ENCODE measurements around the gene MYO3B.
"Not testable (repeated sequence)": the region's sequence is repeated elsewhere in the genome, so short reads cannot be mapped to it uniquely, and the experiment has no call there.

The MYO3B gene

GRCh38 chr2:170344663-170345346, 166.9 kb downstream of the MYO3B start:
- Histone ChIP-seq H3K9me3 (ENCODE audit: insufficient read depth, low read length, severe bottlenecking) (no peaks in the 10 kb centered on the region), H2AFZ (ENCODE audit: low read depth, low read length) (no peak overlapping the region), H3K4me3 (ENCODE audit: low read depth in 1 of 2, low read length in 2 of 2) (no peak overlapping the region), H3K79me2 (ENCODE audit: insufficient read depth, low read length) (no peaks in the 10 kb centered on the region), H3K4me2 (ENCODE audit: insufficient read depth, low read length) (no peak overlapping the region), H3K9ac (ENCODE audit: low read depth, low read length) (no peak overlapping the region), H4K20me1 (ENCODE audit: insufficient read depth, low read length) (no peaks in the 10 kb centered on the region), H3K4me1 (ENCODE audit: insufficient read depth, low read length) (no peaks in the 10 kb centered on the region), H3K27me3 (ENCODE audit: insufficient read depth, low read length, poor library complexity) (peaks cover 6% of the 10 kb centered on the region), H3K27ac (ENCODE audit: low read length) (no peak overlapping the region), H3K36me3 (ENCODE audit: insufficient read depth, low read length) (no peaks in the 10 kb centered on the region)
- ATAC-seq (ENCODE audit: insufficient read depth, low read depth) (no peak), DNase-seq (no peak)
- no peak for TF ChIP-seq CTCF (IDR thresholded peaks at IDR 0.05; ENCODE audit: borderline replicate concordance, extremely low read depth, low read length, poor library complexity, severe bottlenecking)
- TF ChIP-seq EZH2 (IDR thresholded peaks at IDR 0.05; ENCODE audit: borderline replicate concordance, low read depth, low read length, severe bottlenecking) = no peak

- TF ChIP-seq CTCF (IDR thresholded peaks at IDR 0.05; ENCODE audit: borderline replicate concordance, extremely low read depth, low read length, poor library complexity, severe bottlenecking) = no peak
- TF ChIP-seq EZH2 (IDR thresholded peaks at IDR 0.05; ENCODE audit: borderline replicate concordance, low read depth, low read length, severe bottlenecking) = no peak
- no peaks in the 10 kb centered on the region for H3K9me3 ChIP-seq (ENCODE audit: insufficient read depth, low read length, severe bottlenecking)
- H3K27me3 ChIP-seq (ENCODE audit: insufficient read depth, low read length, poor library complexity) = peaks cover 5% of the 10 kb centered on the region
- DNase-seq (no peak), ATAC-seq (ENCODE audit: insufficient read depth, low read depth) (no peak)
- H3K36me3 ChIP-seq (ENCODE audit: insufficient read depth, low read length) = no peaks in the 10 kb centered on the region
- H2AFZ ChIP-seq (ENCODE audit: low read depth, low read length) = no peak overlapping the region
- H3K4me3 ChIP-seq (ENCODE audit: low read depth in 1 of 2, low read length in 2 of 2) = no peak overlapping the region
- no peaks in the 10 kb centered on the region for H3K4me1 ChIP-seq (ENCODE audit: insufficient read depth, low read length)
- H3K4me2 ChIP-seq (ENCODE audit: insufficient read depth, low read length) = no peak overlapping the region
- no peaks in the 10 kb centered on the region for H4K20me1 ChIP-seq (ENCODE audit: insufficient read depth, low read length)
- H3K79me2 ChIP-seq (ENCODE audit: insufficient read depth, low read length) = no peaks in the 10 kb centered on the region
- no peak overlapping the region for H3K27ac ChIP-seq (ENCODE audit: low read length)
- no peak overlapping the region for H3K9ac ChIP-seq (ENCODE audit: low read depth, low read length)
Measured at GRCh38 chr2:170345607-170346006, 167.7 kb downstream of the MYO3B start.

GRCh38 chr2:170349269-170349668, 171.3 kb downstream of the MYO3B start:
- H3K4me1 ChIP-seq (ENCODE audit: insufficient read depth, low read length); H4K20me1 ChIP-seq (ENCODE audit: insufficient read depth, low read length); H3K9ac ChIP-seq (ENCODE audit: low read depth, low read length); H3K27ac ChIP-seq (ENCODE audit: low read length); H3K4me3 ChIP-seq (ENCODE audit: low read depth in 1 of 2, low read length in 2 of 2); ATAC-seq (ENCODE audit: insufficient read depth, low read depth); H2AFZ ChIP-seq (ENCODE audit: low read depth, low read length); H3K4me2 ChIP-seq (ENCODE audit: insufficient read depth, low read length); H3K79me2 ChIP-seq (ENCODE audit: insufficient read depth, low read length); H3K27me3 ChIP-seq (ENCODE audit: insufficient read depth, low read length, poor library complexity); DNase-seq; H3K36me3 ChIP-seq (ENCODE audit: insufficient read depth, low read length); H3K9me3 ChIP-seq (ENCODE audit: insufficient read depth, low read length, severe bottlenecking): not testable (repeated sequence)

GRCh38 chr2:170350929-170351826, 173.2 kb downstream of the MYO3B start:
- ATAC-seq (ENCODE audit: insufficient read depth, low read depth) (no peak), DNase-seq (no peak)
- no peak overlapping the region for H2AFZ ChIP-seq (ENCODE audit: low read depth, low read length)
- no peaks in the 10 kb centered on the region for H3K9me3 ChIP-seq (ENCODE audit: insufficient read depth, low read length, severe bottlenecking)
- H3K9ac ChIP-seq (ENCODE audit: low read depth, low read length) = no peak overlapping the region
- peaks cover 5% of the 10 kb centered on the region for H3K27me3 ChIP-seq (ENCODE audit: insufficient read depth, low read length, poor library complexity)
- no peak for TF ChIP-seq EZH2 (IDR thresholded peaks at IDR 0.05; ENCODE audit: borderline replicate concordance, low read depth, low read length, severe bottlenecking)
- TF ChIP-seq CTCF (IDR thresholded peaks at IDR 0.05; ENCODE audit: borderline replicate concordance, extremely low read depth, low read length, poor library complexity, severe bottlenecking) = no peak
- H3K4me2 ChIP-seq (ENCODE audit: insufficient read depth, low read length) = no peak overlapping the region
- H3K36me3 ChIP-seq (ENCODE audit: insufficient read depth, low read length) = no peaks in the 10 kb centered on the region
- no peak overlapping the region for H3K27ac ChIP-seq (ENCODE audit: low read length)
- H3K4me1 ChIP-seq (ENCODE audit: insufficient read depth, low read length) = peaks cover 18% of the 10 kb centered on the region
- no peak overlapping the region for H3K4me3 ChIP-seq (ENCODE audit: low read depth in 1 of 2, low read length in 2 of 2)
- no peaks in the 10 kb centered on the region for H4K20me1 ChIP-seq (ENCODE audit: insufficient read depth, low read length)
- H3K79me2 ChIP-seq (ENCODE audit: insufficient read depth, low read length) = no peaks in the 10 kb centered on the region

All from DND-41 (cell line).